ENCODE data around the gene GCM1. TPM values are rescaled to one million over a fixed set of nuclear protein-coding genes. Genes with fewer than 3 reads are reported as not detected.

GCM1 gene
- total RNA-seq, 4 donors from 2014 or later: not detected

- TF ChIP-seq CTCF (IDR thresholded peaks at IDR 0.05 in 4 of 5, conservative IDR thresholded peaks at IDR 0.05 in 1 of 5): no peak
- no peak for TF ChIP-seq POLR2A (IDR thresholded peaks at IDR 0.05)
- in situ Hi-C loops (cut with MboI; ENCODE audit: low sequenced_read_pairs in 4 of 4): no loop called here
- H3K4me3 ChIP-seq: no peak overlapping the region
- no peaks in the 10 kb centered on the region for H3K36me3 ChIP-seq
- DNase-seq (no peak), ATAC-seq (no peak)
- intact Hi-C loops (cut with DNase I; ENCODE audit: low total_unique reads): no loop called here
- no peak overlapping the region for H3K27ac ChIP-seq
- H3K27me3 ChIP-seq: no peaks in the 10 kb centered on the region
- H3K4me1 ChIP-seq: no peaks in the 10 kb centered on the region
- no peaks in the 10 kb centered on the region for H3K9me3 ChIP-seq
Measured at GRCh38 chr6:53125276-53125675, 23.4 kb downstream of the GCM1 start.

GRCh38 chr6:53124131-53124800 lies 24.4 kb downstream of the GCM1 start:
- H3K4me3 ChIP-seq: no peak overlapping the region
- ATAC-seq (no peak), DNase-seq (no peak)
- H3K27ac ChIP-seq: no peak overlapping the region
- in situ Hi-C loops (cut with MboI; ENCODE audit: low sequenced_read_pairs in 4 of 4) (no loop called here), intact Hi-C loops (cut with DNase I; ENCODE audit: low total_unique reads) (no loop called here)
- TF ChIP-seq CTCF (IDR thresholded peaks at IDR 0.05 in 4 of 5, conservative IDR thresholded peaks at IDR 0.05 in 1 of 5) (no peak), POLR2A (IDR thresholded peaks at IDR 0.05) (no peak)
- no peaks in the 10 kb centered on the region for H3K9me3 ChIP-seq
- no peaks in the 10 kb centered on the region for H3K36me3 ChIP-seq
- H3K4me1 ChIP-seq: no peaks in the 10 kb centered on the region
- no peaks in the 10 kb centered on the region for H3K27me3 ChIP-seq

GRCh38 chr6:53119772-53120409 lies 28.8 kb downstream of the GCM1 start:
- Histone ChIP-seq H3K4me3 (no peak overlapping the region), H3K4me1 (no peaks in the 10 kb centered on the region), H3K36me3 (no peaks in the 10 kb centered on the region), H3K27me3 (no peaks in the 10 kb centered on the region), H3K9me3 (no peaks in the 10 kb centered on the region), H3K27ac (peak overlapping the region in 2 of 4 donors; percentile 14 to 26)
- TF ChIP-seq CTCF (IDR thresholded peaks at IDR 0.05 in 4 of 5, conservative IDR thresholded peaks at IDR 0.05 in 1 of 5) (no peak), POLR2A (IDR thresholded peaks at IDR 0.05) (no peak)
- no peak for DNase-seq
- intact Hi-C loops (cut with DNase I; ENCODE audit: low total_unique reads): no loop called here
- peak; percentile 18 to 30 for ATAC-seq
- in situ Hi-C loops (cut with MboI; ENCODE audit: low sequenced_read_pairs in 4 of 4): no loop called here

- DNase-seq (no peak), ATAC-seq (no peak)
- H3K36me3 ChIP-seq: no peaks in the 10 kb centered on the region
- no peaks in the 10 kb centered on the region for H3K27me3 ChIP-seq
- intact Hi-C loops (cut with DNase I; ENCODE audit: low total_unique reads) (no loop called here), in situ Hi-C loops (cut with MboI; ENCODE audit: low sequenced_read_pairs in 4 of 4) (no loop called here)
- no peak overlapping the region for H3K4me3 ChIP-seq
- no peaks in the 10 kb centered on the region for H3K4me1 ChIP-seq
- TF ChIP-seq CTCF (IDR thresholded peaks at IDR 0.05 in 4 of 5, conservative IDR thresholded peaks at IDR 0.05 in 1 of 5) (no peak), POLR2A (IDR thresholded peaks at IDR 0.05) (no peak)
- no peaks in the 10 kb centered on the region for H3K9me3 ChIP-seq
- H3K27ac ChIP-seq: peak overlapping the region in 1 of 4 donors; percentile 14
Measured at GRCh38 chr6:53119349-53119748, 29.3 kb downstream of the GCM1 start.

All from gastrocnemius medialis (tissue), 4 donors.